ENCODE results near the gene IGSF3.
"Not testable (repeated sequence)": the region's sequence is repeated elsewhere in the genome, so short reads cannot be mapped to it uniquely, and the experiment has no call there.

The IGSF3 gene

GRCh38 chr1:116626915-116627314 lies 40.6 kb downstream of the IGSF3 start:
- DNase-seq, result not testable (repeated sequence)

- DNase-seq, result not testable (repeated sequence)
Measured at GRCh38 chr1:116625155-116625554, 42.4 kb downstream of the IGSF3 start.

- DNase-seq, result no peak
Measured at GRCh38 chr1:116624040-116624439, 43.5 kb downstream of the IGSF3 start.

- not testable (repeated sequence) for DNase-seq
Measured at GRCh38 chr1:116622496-116622895, 45.0 kb downstream of the IGSF3 start.

GRCh38 chr1:116621756-116622155 lies 45.8 kb downstream of the IGSF3 start:
- DNase-seq, result not testable (repeated sequence)

- not testable (repeated sequence) for DNase-seq
Measured at GRCh38 chr1:116620392-116620791, 47.1 kb downstream of the IGSF3 start.

GRCh38 chr1:116619106-116619505 lies 48.4 kb downstream of the IGSF3 start:
- DNase-seq, result not testable (repeated sequence)

- DNase-seq, result not testable (repeated sequence)
Measured at GRCh38 chr1:116617808-116618207, 49.7 kb downstream of the IGSF3 start.

GRCh38 chr1:116613825-116614224 lies 53.7 kb downstream of the IGSF3 start:
- DNase-seq, result not testable (repeated sequence)

GRCh38 chr1:116609801-116610371 lies 57.6 kb downstream of the IGSF3 start:
- not testable (repeated sequence) for DNase-seq

GRCh38 chr1:116608841-116609240 lies 58.7 kb downstream of the IGSF3 start:
- not testable (repeated sequence) for DNase-seq

- DNase-seq, result not testable (repeated sequence)
Measured at GRCh38 chr1:116608151-116608550, 59.4 kb downstream of the IGSF3 start.

GRCh38 chr1:116607463-116607862 lies 60.1 kb downstream of the IGSF3 start:
- not testable (repeated sequence) for DNase-seq

- DNase-seq, result not testable (repeated sequence)
Measured at GRCh38 chr1:116606067-116606466, 61.5 kb downstream of the IGSF3 start.

GRCh38 chr1:116605315-116605714 lies 62.2 kb downstream of the IGSF3 start:
- no peak for DNase-seq

- not testable (repeated sequence) for DNase-seq
Measured at GRCh38 chr1:116604408-116604807, 63.1 kb downstream of the IGSF3 start.

- not testable (repeated sequence) for DNase-seq
Measured at GRCh38 chr1:116603646-116604045, 63.9 kb downstream of the IGSF3 start.

- not testable (repeated sequence) for DNase-seq
Measured at GRCh38 chr1:116599369-116599768, 68.2 kb downstream of the IGSF3 start.

GRCh38 chr1:116598420-116599036 lies 69.0 kb downstream of the IGSF3 start:
- not testable (repeated sequence) for DNase-seq

- not testable (repeated sequence) for DNase-seq
Measured at GRCh38 chr1:116597388-116597787, 70.1 kb downstream of the IGSF3 start.

- not testable (repeated sequence) for DNase-seq
Measured at GRCh38 chr1:116596742-116597307, 70.7 kb downstream of the IGSF3 start.

GRCh38 chr1:116595946-116596741 lies 71.4 kb downstream of the IGSF3 start:
- peak; percentile 3 to 6 (median 4) for DNase-seq

Measured in activated CD4-positive, CD25-positive, alpha-beta regulatory T cell (primary cell).